ENCODE measurements around the gene FBXL19.
A peak's percentile ranks its signal among the peaks of the same experiment; 100 is the strongest.

The FBXL19 gene

DNA sequence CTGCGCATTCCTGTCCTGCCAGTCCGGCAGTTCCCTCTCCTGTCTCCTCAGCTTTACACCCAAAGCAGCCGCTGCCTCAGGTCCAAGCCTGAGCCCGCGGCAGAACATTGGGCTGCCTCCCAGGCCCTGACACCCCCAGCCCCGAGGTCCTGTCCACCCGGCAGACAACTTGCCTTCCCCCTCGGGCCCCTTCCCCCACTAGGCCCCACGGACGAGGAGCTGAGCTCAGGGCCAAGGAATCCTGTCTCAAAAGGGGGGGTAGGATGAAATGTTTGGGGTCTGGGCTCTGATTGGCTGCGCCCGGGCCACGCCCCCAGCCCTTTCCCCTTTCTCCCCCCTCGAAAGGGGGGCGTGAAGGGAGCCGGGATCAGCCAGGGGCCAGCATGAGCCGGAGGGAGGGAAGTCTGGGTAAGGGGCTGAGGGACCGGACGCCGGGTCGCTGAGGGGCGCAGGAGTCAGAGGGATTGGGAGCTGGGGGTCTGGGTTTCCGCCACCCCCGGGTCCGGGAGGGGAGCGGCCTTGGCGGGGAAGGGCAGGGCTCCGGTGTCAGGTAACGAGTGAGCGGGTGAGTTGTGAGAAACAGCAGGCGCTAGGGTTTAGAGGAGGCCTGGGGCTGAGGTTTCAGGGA, 27.0 kb upstream of the FBXL19 start, which contains the start of gene CTF1:
Gene CTF1 (plus strand): TSS at position 354 of the 628 bp plus-strand sequence. CDS start 30 bp downstream, at position 384.
- peak; percentile 96 for DNase-seq

DNA sequence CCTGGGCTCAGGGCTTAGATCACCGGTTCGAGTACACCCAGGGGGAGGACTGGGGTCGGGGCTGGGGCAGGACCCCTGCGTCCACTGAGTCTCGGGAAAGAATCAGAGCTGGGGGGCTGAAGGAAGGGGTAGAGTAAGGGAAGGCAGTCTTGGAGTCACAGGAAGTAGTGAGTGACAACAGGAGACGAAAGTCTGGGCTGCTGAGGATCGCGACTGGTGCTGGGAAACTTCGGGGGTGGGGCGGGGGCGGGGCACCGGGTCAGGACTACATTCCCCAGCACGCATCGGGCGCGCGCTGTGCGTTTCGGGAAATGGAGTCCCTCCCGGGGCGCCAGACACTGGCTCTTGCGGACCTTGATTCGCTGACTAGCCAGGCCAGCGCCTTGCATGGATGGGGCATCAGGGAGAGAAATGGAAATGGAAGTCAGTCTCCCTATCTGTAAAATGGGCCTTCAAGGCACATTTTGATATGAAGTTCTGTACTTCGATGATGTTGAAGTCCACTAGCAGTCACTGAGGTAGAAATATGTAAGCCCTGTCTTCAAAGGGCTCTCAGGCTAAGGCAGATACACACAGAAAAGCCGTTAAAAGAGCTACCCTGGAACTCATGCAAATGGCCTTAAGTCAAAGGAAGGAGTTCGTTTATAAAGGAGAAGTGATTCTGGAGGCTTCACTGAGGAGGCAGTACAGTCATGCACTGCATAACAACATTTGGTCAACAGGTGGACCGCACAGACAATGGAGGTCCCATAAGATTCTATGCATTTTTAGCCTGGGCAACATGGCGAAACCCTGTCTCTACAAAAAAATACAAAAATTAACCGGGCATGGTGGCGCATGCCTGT, 26.3 kb upstream of the FBXL19 start:
- DNase-seq = peak; percentile 93

DNA sequence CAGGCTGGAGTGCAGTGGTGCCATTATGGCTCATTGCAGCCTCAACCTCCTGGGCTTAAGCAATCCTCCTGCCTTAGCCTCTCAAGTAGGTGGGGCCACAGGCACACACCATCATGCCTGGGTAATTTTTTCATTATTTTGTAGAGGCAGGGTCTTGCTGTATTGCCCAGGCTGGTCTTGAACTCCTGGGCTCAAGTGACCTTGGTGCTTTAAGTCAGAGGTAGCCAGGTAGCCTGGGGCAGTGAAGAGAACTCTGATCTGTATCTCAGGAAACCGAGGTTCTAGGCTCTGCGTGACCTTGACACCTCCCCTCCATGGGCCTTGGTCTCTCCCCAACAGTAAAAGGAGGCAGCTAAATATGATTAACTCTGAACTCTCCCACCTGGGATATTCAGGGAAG, 23.6 kb upstream of the FBXL19 start:
- no peak for DNase-seq

DNA sequence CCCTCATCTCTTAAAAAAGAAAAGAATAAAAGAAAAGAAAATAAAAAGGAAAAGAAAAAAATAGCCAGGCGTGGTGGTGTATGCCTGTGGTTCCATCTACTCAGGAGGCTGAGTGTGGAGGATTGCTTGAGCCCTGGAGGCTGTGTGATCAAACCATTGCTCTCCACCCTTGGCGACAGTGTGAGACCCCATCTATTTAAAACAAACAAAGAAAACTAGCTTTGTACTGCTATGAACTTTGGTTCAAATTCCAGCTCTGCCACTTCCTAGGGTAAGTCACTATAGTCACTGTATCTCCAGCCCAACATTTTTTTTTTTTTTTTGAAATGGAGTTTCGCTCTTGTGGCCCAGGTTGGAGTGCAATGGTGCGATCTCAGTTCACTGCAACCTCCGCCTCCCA, 22.8 kb upstream of the FBXL19 start:
- no peak for DNase-seq

DNA sequence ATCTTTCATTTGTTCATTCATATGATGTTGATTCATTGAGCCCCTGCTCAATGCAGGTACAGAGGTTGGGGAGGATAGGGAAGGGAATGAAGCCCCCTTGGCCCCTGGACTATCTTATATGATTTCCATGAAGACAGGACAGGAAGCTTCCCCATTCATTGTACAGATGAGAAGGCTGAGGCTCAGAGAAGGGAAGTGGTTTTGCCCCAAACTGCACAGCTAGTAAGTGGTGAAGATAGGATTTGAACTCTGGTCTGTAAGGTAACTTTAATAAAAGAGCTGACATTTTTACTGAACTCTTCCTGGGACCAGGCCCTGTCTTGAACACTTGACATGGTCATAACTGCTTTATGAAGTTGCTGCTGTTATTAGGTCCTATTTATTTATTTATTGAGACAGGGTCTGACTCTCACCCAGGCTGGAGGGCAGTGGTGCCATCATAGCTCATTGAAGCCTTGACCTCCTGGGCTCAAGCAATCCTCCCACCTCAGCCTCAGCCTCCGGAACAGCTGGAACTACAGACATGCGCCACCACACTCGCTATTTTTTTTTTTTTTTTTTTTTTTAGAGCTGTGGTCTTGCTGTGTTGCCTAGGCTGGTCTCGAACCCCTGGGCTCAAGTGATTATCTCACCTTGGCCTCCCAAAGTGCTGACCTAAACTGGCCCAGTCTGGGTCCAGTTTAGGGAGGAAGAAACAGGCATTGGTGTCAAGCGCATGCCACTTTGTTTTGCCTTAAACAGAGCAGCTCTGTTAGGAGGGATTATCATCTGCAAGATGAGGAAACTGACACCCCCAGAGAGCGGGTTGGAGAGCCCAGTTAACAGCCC, 22.0 kb upstream of the FBXL19 start:
- no peak for DNase-seq

DNA sequence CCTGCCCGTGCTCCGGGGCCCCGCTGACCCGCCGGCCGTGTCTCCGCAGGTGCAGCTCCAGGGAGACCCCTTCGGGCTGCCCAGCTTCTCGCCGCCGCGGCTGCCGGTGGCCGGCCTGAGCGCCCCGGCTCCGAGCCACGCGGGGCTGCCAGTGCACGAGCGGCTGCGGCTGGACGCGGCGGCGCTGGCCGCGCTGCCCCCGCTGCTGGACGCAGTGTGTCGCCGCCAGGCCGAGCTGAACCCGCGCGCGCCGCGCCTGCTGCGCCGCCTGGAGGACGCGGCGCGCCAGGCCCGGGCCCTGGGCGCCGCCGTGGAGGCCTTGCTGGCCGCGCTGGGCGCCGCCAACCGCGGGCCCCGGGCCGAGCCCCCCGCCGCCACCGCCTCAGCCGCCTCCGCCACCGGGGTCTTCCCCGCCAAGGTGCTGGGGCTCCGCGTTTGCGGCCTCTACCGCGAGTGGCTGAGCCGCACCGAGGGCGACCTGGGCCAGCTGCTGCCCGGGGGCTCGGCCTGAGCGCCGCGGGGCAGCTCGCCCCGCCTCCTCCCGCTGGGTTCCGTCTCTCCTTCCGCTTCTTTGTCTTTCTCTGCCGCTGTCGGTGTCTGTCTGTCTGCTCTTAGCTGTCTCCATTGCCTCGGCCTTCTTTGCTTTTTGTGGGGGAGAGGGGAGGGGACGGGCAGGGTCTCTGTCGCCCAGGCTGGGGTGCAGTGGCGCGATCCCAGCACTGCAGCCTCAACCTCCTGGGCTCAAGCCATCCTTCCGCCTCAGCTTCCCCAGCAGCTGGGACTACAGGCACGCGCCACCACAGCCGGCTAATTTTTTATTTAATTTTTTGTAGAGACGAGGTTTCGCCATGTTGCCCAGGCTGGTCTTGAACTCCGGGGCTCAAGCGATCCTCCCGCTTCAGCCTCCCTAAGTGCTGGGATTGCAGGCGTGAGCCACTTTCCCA, 21.1 kb upstream of the FBXL19 start:
- DNase-seq = peak; percentile 54

DNA sequence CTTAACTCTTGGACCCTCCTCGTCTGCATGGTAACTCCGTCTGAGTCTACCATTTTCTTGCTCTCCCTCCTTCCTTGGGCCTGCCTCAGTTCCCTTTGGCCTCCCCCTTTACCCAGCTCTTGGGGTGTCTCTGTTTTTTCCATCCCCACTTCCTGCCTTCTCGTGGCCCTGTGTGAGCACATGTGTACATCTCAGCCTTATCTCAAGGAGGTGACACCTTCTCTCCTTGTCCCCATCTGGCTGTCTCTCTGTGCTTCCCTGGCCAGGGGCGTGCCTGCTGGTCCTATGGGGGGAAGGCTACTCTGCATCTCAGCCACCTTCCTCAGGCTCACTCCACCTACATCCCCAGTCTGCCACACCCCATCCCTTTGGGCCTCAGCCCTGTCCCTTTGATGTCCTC, 20.4 kb upstream of the FBXL19 start:
- DNase-seq = no peak

DNA sequence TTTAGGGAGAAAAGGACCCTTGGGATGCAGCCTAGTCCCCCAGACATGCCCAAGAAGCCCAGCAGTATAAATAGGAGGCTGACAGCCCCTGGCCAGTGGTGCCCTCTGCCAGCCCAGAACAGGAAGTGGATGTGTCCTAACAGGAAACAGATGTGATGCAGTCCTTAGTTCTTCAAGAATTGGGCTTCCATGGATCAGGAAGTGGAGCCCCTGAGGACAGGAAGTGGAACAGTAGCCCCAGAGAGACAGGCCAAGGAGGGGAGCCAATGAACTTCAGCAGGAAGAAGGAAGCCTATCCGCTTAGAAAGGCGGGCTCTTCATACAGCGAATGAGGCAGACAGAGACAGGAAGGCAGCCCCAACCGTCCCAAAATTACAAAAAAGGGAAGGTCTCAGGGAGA, 19.8 kb upstream of the FBXL19 start:
- peak; percentile 30 for DNase-seq

DNA sequence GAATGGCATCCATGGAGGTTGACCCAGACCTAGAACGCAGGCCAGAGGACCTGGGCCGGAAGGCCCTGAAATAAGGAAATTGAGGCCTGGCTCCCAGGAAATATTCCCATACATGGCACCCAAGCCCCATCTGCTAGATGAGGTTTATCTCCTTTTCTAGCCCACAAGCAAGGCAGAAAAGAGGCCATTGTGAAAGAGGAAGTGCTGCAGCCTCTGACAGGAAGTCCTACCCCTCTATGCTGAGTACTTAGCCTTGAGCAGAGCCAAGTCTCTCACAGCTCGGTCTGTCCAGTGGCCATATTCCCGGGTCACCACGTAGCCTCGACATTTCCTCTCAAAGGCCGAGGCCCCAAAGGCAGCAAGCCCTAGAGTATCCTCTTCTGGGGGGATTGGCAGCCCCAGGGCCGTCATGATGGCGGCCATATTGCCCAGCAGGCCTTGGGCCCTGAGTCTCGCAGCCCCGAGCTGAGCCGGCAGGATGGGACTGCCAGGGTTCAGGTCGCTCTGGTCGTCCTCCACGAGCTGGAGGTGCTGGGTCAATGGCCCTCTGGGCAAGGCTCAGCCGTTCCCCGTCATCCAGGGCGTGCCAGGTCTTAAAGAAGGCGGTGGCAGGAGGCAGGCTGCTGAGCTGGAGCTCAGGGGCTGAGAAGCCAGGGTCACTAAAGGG, 19.1 kb upstream of the FBXL19 start:
- no peak for DNase-seq

DNA sequence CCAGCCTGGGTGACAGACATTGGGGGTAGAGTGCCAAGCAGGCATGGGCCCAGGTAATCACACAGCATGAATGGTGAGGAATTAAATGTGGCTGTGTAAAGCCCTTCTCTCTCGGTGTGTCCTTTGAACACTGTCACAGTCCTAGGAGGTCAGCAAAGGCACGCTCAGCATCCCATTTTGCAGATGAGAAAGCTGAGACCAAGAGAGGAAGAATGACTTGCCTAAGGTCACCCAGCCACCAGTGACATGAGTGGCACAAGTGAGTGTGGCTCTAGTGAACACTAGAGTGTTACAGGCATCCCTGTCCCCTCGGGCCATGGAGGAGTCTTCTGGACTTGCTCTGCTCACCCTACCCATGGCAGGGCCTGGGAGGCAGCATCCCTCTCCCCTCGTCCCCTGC, 16.3 kb upstream of the FBXL19 start:
- DNase-seq = no peak

DNA sequence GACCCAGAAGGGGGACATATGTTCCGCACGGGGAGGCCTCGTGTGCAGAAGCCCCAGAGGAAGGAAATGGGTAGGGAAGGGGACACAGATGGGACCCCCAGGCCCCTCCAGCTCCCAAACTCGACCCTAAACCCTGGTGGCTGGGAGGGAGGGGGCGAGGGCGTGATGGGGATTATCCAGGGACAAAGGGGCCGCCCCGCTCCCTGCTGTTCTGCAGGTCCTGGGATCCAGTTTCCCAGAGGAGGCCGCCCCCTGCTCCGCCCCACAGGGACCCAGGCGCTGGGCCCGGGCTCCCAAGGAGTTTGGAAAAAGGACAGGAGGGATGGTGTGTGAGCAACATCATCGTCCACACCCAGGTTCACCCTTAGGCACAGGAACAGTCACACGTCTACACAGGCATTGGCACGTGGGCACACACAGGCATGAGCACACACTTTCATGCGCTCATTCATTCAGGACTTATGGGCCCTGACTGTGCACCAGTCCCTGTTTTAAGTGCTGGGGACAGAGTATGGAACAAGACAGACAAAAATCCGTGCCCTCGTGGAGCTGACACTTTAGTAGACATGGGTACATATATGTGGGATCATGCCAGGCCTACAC, 12.8 kb upstream of the FBXL19 start:
- no peak for DNase-seq

DNA sequence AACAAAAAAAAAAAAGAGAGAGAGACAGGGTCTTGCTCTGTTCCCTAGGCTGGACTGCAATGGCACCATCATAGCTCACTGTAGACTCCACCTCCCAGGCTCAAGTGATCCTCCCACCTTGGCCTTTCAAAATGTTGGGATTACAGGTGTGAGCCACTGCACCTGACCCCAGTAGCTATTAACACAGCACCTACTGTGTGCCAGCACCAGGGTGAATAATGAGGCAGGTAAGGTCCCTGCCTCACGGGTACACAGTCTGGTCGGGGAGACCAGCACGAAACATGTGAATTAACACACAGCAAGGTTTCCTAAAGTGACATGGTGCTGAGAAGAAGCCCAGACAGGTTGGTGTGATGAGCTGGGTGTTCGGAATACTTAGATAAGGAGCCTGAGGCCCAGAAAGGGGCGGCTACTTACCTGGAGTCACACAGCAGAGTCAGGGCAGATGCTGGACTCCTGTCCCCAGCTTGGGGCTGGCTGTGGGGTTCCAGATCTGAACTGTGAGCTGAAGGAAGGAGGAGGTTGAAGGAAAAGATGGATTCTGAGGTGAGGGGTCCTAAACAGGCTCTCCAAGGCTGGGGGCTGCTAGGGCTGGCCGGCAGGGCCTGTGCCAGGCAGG, 10.5 kb upstream of the FBXL19 start:
- DNase-seq = no peak

DNA sequence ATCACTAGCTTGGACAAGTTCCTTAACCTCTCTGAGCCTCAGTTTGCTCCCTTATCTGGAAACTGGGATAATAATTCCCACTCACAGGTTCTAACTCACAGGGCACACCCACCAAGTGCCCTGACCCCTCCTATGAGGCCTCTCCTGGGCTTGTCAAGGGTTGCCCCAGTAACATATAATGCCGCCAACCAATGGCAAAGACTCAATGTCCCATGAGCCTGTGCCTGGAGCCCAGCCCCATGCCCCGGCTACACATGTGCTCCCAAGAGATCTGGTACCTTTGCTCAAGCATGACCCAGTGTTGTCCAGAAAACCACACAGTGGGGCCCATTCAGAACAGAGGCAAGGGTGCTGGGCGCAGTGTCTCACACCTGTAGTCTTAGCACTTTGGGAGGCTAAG, 8.5 kb upstream of the FBXL19 start:
- DNase-seq = no peak

DNA sequence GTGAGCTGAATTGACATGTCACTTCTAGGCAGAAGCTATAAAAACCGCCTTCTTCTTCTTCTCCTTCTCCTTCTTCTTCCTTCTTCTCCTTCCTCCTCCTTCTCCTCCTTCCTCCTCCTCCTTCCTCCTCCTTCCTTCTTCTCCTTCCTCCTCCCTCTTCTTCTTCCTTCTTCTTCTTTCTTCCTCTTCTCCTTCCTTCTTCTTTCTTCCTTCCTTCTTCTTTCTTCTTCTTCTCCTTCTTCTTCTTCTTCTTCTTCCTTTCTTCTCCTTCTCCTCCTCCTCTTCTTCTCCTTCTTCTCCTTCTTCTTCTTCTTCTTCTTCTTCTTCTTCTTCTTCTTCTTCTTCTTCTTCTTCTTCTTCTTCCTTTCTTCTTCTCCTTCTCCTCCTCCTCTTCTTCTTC, 4.8 kb upstream of the FBXL19 start:
- no peak for DNase-seq

DNA sequence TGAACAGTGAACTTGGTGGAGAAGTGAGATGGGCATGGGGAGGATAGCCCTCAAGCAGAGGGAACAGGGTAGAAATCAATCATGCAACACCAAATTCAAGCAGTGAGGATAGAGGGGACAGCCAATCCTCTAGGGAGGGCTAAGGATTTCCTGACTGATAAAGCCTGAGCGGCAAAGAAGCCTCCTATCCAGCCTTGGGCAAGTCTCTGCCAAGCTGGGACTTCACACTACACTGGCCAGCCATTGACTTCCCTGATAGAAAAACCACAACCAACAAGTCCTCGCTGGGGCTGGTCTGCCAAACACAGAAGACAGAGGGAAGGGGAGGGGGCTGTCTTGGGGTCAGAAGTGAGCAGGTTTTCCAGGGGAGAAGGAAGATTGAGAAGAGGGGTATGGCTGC, 2.5 kb upstream of the FBXL19 start:
- no peak for DNase-seq

DNA sequence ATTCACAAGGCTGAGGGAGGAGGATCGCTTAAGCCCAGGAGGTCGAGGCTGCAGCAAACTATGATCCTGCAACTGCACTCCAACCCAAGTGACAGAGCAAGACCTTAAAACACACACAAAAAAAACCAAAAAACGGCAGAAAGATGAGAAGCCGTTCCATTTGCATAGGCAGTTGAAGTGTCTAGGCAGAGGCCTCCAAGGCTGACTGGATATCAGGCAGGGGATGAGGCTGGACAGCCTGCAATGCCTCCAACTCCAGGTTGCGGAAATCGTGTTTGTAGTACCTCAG, 2.0 kb upstream of the FBXL19 start:
- DNase-seq = no peak

DNA sequence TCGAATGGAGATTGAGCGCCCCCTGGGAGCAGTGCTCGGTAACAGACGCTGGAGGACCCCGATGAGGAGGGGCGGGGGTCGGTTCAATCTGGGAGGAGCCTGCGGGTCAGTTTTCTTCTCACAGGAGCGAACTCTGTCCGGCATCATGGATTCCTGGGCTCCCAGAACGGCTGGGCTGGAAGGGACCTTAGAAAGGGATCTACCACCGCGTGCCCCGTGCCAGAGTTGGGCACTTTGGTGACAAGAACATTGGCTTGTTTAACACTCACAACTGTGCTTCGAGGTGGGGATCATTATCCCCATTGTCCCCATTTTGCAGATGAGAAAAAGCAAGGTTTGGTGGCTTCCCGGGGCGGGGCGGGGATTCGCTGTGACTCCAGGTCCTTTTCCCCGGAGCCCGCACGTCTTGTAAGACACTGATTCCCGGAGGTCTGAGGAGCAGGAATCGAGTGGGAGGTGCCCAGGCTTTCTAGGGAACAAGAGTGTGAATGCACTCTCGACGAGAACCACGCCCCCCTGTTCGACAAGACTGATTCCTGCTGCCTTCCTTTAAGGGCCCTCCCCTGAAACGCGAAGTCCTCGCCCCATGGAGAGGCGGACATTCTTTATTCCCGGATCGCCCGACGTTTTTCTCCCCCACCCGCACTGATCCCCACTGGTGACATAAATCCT, 1.5 kb upstream of the FBXL19 start:
- DNase-seq = peak; percentile 86

DNA sequence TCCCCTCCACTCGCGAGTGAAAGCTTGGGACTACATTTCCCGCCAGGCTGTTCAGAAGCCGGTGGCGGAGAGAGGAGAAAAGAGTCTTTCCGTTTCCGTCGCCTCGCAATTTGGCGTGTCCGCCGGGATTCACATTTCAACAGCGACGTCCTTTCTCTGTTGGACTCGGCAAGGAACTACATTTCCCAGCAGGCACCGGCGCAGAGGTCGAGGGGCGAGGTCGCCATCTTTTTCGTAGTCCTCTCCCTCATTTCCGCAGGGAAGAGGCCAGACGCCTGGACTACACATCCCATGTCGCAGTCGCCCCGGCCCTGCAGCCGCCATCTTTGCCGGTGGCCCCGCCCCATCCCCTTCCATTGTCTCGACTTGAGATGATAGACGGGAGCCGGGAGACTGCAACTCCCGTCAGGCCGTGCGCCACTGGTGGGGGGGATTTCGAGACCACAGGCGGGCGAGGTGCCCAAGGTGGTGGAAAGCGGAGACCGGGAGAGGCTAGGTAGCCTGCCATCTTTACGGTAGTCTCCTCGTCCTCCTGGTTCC, 882 bp upstream of the FBXL19 start:
- DNase-seq = peak; percentile 100

DNA sequence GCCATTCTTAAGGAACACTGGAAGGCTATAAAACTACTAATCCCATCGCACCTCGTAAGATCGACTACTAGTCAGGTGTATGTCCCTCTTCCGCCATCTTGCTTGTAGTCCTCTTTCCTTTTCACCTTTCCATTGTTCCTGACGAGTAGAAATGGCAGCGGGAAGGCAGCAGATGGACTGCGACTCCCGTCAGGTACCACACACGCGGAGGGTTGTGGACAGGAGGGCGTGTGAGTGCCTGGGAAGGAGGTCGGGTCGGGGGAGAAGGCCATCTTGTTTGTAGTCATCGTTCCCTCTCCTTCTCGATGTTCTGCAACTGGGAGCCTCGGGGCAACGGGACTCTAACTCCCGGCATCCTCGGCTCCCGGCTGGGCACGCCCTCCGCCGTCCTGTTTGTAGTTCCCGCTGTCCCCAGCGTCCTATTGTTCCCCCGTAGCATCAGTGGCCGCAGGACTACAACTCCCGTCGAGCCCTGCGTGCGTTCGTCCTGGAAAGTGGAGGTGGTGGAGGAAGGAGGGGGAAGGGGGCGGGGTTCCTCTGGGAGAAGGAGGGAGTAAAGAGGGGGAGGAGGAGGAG, 324 bp upstream of the FBXL19 start:
- peak; percentile 100 for DNase-seq

Measured in fibroblast of skin of right quadriceps (primary cell).